Endothelial cell of hepatic sinusoid (primary cell): Measurements from ENCODE around the gene CHRNG.

ENCODE experiments used
- in situ Hi-C: cut with HindIII; loops from 2 replicates; pipeline ENCODE4 v1.10.0; 2017; ENCODE audit warnings: low sequenced_read_pairs

Gene CHRNG, protein sequence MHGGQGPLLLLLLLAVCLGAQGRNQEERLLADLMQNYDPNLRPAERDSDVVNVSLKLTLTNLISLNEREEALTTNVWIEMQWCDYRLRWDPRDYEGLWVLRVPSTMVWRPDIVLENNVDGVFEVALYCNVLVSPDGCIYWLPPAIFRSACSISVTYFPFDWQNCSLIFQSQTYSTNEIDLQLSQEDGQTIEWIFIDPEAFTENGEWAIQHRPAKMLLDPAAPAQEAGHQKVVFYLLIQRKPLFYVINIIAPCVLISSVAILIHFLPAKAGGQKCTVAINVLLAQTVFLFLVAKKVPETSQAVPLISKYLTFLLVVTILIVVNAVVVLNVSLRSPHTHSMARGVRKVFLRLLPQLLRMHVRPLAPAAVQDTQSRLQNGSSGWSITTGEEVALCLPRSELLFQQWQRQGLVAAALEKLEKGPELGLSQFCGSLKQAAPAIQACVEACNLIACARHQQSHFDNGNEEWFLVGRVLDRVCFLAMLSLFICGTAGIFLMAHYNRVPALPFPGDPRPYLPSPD

DNA sequence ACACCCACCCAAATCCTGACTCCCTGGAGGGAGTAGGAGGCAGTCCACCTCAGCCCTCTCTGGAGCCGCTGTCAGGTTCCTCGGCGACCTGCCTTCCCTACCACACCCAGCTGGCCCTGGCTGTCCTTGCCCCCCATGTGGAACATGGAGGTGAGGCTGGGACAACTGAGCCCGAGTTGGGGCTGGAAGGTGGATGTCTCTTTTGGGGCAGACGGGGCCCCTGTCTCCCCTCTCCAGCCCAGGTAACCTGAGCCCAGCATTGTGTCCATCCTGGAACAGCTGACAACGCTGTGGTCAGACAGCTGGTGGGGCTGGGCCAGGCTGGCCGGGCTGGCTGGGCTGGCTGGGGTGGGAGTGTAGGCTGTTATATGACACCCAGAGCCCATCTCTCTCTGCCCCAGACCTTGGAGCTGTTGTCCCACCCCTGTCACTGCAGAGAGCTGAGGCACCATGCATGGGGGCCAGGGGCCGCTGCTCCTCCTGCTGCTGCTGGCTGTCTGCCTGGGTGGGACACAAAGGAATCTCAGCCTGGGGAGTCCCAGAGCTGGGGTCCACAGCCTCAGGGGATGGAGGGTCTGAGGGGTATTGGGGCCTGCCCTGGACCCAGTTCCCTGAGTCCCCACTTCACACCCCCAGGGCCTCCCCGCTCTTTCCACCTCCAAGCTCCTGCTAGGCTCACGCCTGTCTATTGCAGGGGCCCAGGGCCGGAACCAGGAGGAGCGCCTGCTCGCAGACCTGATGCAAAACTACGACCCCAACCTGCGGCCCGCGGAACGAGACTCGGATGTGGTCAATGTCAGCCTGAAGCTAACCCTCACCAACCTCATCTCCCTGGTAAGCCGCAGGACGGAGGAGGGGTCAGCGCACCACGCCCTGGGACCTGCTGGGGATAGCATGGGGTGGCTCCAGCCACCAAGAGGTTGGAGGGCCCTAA lies at the start of gene CHRNG:
CHRNG (plus strand) TSS at position 395 of the 934 bp plus-strand sequence; CDS start at position 451, 56 bp downstream.
- in situ Hi-C loops = loop anchor here (5.0 kb wide), 1 partner anchor 43 kb away; no protein-coding TSS in a partner anchor

DNA sequence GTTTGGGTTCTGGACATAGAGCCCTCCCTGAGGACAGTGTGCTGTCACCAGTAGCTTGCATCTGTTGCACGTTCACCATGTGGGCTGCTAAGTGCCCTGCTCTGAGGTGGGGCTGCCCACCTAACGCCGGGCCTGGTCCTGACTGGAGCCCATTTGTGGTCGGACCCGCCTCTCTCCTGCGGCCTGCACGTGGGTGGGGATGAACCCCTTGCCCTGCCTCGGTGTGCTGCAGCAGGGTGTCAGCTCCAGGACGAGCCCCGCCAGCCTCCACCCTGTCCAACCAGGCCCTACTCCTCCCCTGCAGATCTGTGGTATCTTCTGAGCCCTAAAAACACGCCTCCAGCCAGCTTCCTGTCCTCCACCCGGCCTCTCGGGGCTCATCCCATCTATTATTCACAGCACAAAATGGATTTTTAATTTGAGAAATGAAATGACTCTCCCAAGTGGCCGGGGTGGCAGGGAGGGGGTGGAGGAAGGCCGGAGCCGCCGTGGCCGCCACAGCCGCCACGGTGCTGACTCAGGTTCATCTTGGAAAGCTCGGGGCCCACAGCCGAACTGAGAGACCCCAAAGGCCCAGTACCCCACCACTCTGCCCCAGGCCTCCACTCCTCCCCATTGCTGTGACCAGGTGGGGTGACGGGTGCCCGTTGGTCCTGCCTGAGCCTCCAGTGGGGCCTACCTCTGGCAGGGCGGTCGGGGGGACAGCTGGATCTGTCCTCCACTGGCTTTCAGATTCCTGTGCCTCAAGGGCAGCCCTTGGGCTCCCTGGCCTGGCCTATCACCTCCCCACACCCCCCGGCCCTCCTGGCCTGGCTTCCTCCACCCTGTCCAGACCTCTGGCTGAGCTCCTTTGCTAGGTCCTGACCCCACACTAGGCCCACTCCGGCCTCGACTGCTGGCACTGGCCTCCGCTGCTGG lies 49.0 kb upstream of the CHRNG start:
- in situ Hi-C loops = no loop called here

DNA sequence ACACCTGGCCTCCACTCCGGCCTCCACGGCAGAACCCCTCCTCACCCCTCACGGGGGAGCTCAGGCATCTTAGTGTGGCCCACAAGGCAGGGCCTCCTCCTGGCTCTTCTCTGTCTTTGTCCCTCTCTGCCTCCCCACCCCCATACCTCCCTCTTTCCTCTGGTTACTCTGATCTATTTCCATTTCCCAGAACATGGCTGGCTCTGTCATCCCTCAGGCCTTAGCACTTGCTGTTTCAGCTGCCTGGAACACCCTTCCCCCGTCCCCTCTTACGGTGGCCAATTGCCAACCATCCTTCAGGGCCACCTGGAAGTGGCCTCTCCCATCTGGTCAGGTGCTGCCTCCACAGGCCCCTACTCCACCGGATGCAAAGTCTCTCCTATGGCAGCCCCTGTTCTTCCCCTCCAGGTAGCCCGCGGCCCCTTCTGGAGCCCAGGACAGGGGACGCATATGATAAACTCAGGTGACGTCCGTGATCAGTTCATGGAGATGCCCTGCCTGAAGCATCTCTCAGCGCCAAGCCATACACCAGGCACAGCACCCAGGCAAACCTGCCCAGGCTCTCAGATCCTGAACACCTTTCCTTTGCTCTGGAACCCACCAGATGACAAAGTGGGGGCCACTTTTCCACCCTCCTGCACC lies 48.2 kb upstream of the CHRNG start:
- in situ Hi-C loops = no loop called here

DNA sequence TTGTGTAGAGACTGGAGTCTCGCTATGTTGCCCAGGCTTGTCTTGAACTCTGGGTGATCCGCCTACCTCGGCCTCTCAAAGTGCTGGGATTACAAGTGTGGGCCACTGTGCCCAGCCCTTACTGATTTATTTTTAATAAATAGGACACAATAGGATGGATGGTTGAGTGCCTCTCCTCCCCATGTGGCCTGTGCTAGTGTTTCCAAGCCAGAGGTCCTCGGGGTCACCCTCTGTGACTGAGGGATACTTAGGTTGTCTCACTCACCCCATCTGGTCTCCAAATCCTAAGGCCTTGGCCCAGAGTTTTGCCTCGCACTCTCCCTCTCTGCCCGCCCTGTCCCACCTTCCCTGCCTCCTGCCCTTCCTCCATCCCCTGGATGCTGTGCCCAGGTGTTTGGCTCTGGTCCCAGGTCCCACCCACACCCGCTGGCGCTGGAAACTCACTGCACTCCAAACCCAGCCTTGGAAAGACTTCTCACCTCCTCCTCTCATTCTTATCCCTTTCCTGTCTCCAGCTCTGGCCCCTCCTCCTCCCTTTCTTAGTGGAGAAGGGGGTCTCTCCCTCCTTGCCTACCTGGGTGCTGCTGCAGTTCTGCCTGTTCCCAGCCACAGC lies 47.1 kb upstream of the CHRNG start:
- in situ Hi-C loops = no loop called here

DNA sequence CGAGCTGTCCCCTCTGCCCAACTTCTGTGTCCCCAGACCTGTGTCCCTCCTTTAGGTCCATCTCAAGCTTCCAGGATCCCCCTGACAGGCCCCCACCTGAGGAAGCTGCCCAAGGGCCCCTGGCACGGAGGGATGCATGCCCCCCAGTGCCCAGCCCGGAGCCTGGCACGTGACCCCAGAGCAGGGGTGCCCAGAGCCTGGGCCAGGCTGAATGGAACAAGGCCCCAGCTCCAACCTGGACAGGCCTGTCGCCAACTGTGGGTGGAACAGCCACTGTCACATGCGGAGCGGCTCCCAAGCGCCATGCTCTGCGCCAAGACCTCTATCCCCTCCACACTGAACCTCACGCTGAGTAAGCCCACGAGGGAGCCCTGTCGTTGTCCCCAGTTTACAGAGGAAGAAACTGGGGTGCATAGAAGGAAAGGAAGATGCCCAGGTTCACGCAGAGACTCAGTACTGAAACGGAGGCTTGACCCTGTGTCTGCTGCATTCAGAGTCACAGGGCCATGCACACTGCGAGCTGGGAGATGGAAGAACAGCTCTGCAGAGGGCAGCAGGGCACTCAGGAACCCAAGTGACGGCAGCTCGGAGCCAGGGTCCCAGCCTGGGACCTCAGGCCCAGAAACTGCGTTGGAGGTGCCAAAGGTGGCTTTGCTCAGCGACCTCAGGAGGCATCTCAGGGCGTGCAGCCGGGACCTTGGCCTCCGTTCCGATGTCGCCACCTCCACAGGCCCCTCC lies 46.4 kb upstream of the CHRNG start:
- in situ Hi-C loops = no loop called here

DNA sequence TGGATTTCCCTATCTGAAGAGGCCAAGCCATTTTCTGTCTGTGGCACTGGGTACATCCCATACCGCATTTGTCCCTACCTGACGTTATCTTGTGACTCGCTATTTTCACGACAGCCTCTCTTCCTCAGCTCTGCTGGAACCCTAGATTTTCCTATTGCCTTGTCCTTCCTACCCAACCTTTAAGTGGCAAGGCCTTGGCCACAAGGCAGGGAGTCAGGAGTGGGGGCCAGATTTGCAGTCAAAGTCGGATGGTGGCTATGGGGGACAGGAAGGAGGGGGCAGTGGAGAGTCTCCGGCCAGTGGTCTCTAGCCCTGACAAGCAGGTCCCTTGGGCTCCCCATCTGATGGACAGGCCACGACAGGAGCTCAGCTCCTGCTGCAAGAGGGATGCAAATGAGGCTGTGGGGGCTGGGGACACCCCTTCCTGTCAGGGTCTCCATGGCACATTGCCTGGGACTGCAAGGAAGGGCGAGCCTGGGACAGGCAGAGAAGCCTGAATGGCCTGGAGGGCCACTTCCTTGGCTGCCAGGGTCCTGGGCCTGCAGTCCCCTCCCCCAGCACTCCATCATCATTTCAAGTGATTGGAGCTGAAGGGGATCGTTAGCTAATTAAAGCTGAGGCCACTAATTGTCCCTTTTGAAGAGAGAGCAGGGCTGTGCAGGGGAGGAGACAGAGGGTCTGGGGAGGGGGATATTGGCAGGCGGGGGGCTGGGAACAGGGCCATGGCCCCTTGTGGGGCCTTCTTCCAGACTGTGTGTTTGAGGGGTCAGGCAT lies 45.6 kb upstream of the CHRNG start:
- in situ Hi-C loops = no loop called here

DNA sequence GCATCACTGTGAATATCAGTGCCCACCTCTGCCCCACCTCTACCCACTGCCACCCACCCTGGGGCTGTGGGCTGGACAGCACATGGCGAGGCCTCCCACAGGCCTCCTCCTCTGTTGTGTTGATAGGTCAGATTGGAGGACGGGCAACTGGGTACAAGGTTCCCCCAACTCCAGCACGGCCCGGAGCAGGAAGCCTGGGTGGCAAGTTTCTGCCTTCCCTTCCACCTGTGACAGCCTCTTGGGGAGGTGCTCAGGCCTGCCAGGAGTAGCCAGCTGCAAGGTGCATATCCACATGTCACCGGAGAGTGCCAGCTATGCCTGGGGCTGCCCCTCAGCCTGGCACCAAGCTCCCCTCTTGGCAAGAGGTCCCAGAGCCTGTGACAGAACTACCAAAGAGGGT lies 45.0 kb upstream of the CHRNG start:
- in situ Hi-C loops = no loop called here

DNA sequence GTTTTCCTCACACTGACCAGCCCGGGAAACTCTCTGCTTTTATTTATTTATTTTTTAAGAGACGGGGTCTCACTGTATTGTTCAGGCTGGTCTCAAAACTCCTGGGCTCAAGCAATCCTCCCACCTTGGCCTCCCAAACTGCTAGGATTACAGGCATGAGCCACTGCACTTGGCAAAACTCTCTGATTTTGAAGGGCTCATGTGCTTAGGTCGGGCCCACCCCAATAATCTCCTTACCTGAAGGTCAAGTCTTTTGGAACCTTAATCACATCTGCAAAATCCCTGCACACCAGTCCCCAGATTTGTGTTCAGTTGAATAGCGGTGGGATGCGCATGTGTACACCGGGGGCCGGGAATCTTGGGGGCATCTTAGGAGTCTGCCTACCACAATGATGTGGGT lies 44.2 kb upstream of the CHRNG start:
- in situ Hi-C loops = loop anchor here (5.0 kb wide), 1 partner anchor 38 kb away; the partner anchor contains the start of gene ALPI

DNA sequence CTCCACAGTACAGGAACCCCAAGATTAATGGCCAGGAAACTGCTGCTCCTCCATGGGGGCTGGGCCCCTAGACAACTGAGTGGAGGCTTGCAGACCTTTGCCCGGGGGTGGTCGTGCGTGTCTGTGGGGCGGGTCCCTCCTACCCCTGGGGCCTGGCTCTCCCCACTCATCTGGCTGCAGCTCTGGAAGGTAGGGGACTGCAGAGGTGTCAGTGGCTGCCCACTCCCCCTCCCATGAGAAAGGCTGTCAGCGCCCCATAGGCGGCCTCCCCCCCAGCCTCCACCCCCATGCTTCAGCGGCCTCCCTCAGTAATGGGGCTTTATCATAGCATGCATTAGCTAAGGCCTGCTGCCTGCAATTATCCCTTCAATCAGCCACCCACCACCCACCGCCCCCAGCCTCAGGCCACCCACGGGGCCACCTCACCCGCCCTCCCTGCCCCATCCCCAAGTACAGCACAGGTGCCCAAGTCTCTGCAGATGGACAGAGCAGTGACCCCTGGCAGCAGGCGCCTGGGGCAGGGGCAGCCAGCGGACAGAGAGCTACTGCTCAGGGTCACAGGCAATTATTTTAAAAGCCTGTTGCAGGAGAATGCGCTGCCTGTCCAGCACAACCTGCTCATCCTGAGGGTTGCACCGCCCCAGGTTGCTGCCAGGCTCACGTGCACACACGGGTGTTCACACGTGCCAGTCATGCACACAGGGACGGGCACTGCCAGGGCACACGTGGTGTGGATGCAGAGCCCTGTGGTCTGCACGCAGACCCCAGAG lies 42.8 kb upstream of the CHRNG start:
- in situ Hi-C loops = loop anchor here (5.0 kb wide), 1 partner anchor 39 kb away; the partner anchor contains the start of gene ALPI

DNA sequence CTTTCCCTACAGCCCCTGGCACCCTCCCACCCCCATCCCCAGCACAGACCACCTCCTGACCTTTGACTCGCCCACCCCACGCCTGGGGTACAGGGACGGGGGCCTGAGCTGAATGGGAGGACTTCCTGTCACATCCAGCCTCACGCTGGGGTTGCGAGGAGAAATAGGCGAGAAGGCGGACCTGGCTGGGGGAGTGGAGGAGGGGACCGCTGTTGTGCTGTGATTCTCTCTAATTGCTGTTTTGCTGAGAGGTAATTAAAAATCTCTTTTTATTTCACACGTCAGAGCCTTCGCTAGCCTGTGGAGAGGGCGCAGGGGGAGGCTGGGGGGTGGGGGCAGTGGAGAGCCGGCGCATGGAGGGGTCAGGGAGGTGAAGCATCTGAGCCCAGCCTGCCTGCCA lies 42.1 kb upstream of the CHRNG start:
- in situ Hi-C loops = loop anchor here (5.0 kb wide), 1 partner anchor 40 kb away; the partner anchor contains the start of gene ALPI

DNA sequence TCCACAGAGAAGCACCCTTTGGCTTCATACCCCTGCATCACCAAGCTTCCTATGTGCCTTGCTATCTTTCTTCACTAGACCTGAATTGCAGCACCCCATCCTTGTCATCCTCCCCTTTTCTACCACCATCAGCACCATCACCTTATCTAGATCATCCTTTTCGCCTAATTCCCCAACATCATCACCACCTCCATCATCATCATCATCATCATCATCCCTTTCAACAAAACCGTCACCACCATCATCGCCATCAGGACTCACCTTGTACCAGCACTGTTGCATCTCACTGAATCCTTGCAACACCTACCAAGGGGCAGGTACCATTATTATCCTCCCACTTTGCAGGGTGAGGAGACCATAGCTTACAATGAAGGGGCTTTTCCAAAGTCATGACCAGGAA lies 41.0 kb upstream of the CHRNG start:
- in situ Hi-C loops = loop anchor here (5.0 kb wide), 1 partner anchor 41 kb away; the partner anchor contains the start of gene ALPI

DNA sequence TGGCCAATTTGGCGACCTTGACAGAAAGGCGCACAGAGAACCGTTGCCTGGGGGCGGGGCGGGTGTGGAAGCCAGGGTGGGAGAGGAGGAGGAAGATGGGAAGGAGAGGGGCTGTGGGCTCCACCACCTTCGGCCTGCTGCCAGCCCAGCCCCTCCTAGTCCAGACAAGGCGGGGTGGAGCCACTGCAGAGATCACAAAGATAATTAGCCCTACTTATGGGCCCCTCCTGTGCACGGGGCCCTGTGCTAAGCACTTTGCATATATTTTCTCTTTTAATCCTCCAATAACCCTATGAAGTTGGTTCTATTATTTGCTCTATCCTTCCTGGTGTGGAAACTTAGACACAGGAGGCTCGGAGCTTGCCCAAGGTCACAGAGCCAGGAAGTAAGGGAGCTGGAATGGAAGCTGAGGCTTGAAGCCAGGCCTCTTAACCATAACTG lies 38.1 kb upstream of the CHRNG start:
- in situ Hi-C loops = no loop called here

DNA sequence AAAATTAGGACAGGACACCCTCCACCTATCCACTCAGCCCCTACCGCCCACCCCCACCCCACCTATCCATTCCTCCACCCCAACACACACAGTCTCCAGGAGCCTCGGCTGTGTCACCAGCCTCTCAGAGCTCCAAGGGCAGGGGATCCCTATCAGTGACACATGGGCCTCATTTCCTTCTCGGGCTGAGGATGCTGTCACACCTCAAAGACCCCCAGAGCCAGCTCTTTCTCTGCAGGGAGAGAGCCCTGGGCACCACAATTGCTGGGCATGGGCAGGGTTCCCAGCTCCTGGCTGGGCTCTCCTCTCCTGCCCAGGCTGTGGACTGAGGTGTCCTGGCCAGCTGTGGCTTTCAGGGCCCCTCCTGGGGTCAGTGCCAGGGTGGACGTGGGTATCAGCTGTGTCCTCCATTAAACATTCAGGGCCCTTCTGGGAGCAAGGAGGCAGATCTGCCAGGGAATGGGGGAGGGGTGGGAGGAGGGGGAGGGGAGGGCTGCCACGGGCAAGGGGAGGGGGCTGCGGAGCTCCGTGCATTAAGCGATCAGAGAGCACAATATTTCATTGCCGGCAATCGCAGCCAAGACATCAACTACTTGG lies 37.6 kb upstream of the CHRNG start:
- in situ Hi-C loops = no loop called here

DNA sequence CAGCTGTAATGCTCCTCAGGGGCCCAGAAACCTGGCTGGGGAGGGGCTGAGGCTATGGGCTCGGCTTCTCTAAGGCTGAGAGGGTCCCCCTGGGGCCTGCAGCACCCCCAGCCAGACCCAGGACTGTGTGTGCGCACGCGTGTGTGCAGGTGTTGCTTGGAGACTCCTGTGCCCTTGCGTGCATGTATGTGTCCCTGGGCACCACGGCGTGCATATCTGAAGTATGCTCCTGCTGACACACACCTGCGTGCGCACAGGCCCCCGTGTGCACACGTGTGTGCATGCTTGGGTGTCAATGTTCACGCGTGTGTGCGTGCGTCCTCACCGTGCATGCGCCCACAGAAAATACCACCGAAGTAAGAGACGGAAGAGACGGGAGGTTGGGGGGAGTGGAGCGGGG lies 37.0 kb upstream of the CHRNG start:
- in situ Hi-C loops = no loop called here

DNA sequence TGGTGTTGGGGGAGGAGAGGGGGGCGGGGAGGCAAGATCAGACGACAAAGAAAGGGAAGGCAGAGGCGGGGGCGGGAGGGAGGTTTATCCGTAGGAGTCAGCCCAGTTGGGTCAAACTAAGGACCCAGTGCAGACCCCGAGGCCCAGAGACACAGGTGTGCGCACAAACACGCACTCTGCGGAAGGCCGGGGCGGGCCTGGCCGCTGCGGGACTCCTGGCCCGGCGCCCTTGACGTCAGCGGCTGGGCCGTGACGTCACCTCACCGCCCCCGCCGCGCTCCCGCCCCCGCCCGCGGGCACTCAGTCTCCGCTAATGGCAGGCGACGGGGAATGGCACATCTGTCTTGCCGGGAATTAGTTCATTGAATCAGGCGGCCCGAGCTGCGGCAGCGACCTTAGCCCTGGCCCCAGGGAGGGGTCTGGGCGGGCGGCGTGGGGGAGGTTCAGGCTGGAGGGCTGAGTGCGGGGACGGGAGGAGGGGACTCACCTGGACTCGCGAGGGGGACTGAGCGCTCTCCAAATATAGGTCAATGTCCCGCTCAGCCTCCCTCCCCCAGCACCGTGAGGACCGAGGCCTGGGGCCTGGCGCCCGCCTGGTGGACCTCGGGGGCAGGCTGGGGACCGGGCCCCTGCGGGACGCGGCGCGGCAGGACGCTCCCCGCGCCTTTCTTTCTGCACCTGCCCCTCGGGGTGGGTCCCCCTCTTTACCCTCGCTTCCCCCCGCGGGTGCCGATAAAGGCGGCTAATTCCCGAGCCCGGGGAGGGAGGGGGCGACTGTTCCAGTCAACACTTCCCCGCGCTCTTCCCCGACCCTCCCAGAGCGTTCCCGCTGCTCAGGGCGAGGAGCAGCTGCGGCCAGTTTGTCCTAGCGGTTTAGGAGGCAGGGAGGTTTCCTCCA lies 36.3 kb upstream of the CHRNG start:
- in situ Hi-C loops = no loop called here
